ENCODE measurements around the gene SNAI3.

SNAI3 gene

GRCh38 chr16:88686439-88687253 lies at the start of gene SNAI3:
TSS of gene SNAI3 (minus strand) at chr16:88686507. CDS start at chr16:88686406, 101 bp downstream.
- no peaks in the 10 kb centered on the region for H3K4me1 ChIP-seq (ENCODE audit: control insufficient read depth, insufficient read depth, low read length)
- H3K9ac ChIP-seq (ENCODE audit: low read length): no peak within 1 kb of the TSS
- H3K4me3 ChIP-seq (ENCODE audit: low read length): peak within 1 kb of the TSS; percentile 64
- H3K27me3 ChIP-seq (ENCODE audit: control insufficient read depth, insufficient read depth, low read length): peaks cover 21% of the 10 kb centered on the region
- no peaks in the 10 kb centered on the region for H3K36me3 ChIP-seq (ENCODE audit: control insufficient read depth, insufficient read depth, low read length)
- no peak within 1 kb of the TSS for H3K27ac ChIP-seq (ENCODE audit: low read depth, low read length)

- peaks cover 3% of the 10 kb centered on the region for H3K4me1 ChIP-seq (ENCODE audit: control insufficient read depth, insufficient read depth, low read length)
- no peak overlapping the region for H3K9ac ChIP-seq (ENCODE audit: low read length)
- H3K4me3 ChIP-seq (ENCODE audit: low read length): no peak overlapping the region
- H3K36me3 ChIP-seq (ENCODE audit: control insufficient read depth, insufficient read depth, low read length): peaks cover 19% of the 10 kb centered on the region
- no peaks in the 10 kb centered on the region for H3K27me3 ChIP-seq (ENCODE audit: control insufficient read depth, insufficient read depth, low read length)
- no peak overlapping the region for H3K27ac ChIP-seq (ENCODE audit: low read depth, low read length)
These were observed 49.8 kb upstream of the SNAI3 start for GRCh38 chr16:88736088-88736487.

DNA sequence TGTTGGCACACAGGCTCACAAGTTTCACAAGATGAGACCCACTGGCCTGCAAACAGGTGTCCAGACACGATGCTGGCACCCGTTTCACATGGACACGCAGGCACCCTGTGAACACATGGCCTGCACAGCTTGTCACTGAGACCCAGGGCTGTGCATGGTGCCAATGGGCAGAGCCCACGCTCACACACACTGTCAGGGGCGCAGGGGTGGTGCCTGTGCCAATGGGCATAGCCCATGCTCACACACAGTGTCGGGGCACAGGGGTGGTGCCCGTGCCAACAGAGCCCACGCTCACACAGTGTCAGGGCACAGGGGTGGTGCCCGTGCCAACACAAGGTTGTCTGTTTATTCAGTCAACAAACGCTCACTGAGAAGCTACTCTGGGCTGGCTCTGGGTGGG lies 49.3 kb upstream of the SNAI3 start:
- no peaks in the 10 kb centered on the region for H3K27me3 ChIP-seq (ENCODE audit: control insufficient read depth, insufficient read depth, low read length)
- no peak overlapping the region for H3K27ac ChIP-seq (ENCODE audit: low read depth, low read length)
- peaks cover 3% of the 10 kb centered on the region for H3K4me1 ChIP-seq (ENCODE audit: control insufficient read depth, insufficient read depth, low read length)
- H3K9ac ChIP-seq (ENCODE audit: low read length): no peak overlapping the region
- peaks cover 19% of the 10 kb centered on the region for H3K36me3 ChIP-seq (ENCODE audit: control insufficient read depth, insufficient read depth, low read length)
- no peak overlapping the region for H3K4me3 ChIP-seq (ENCODE audit: low read length)

DNA sequence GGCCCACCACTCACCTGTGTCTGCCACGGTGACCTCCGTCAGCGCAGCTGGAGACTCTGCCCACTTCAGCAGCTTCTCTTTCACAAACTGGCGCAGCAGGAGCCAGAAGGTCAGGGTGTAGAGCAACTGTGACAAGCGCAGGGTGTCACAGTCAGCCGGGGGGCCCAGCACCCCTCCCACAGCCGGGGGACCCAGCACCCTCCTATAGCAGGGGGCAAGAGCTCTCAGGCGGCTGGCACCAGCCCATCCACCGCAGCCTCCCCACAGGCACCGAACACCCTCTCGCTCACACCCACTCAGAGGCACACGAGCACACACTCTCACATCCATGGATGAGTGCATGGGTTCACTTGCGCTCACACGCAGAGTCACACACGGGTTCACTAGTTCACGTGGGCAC lies 48.8 kb upstream of the SNAI3 start:
- Histone ChIP-seq H3K27ac (ENCODE audit: low read depth, low read length) (no peak overlapping the region), H3K36me3 (ENCODE audit: control insufficient read depth, insufficient read depth, low read length) (peaks cover 16% of the 10 kb centered on the region), H3K4me3 (ENCODE audit: low read length) (no peak overlapping the region), H3K9ac (ENCODE audit: low read length) (no peak overlapping the region), H3K27me3 (ENCODE audit: control insufficient read depth, insufficient read depth, low read length) (no peaks in the 10 kb centered on the region), H3K4me1 (ENCODE audit: control insufficient read depth, insufficient read depth, low read length) (peaks cover 3% of the 10 kb centered on the region)

GRCh38 chr16:88734361-88734728 lies 48.0 kb upstream of the SNAI3 start:
- no peaks in the 10 kb centered on the region for H3K27me3 ChIP-seq (ENCODE audit: control insufficient read depth, insufficient read depth, low read length)
- H3K4me1 ChIP-seq (ENCODE audit: control insufficient read depth, insufficient read depth, low read length): peaks cover 3% of the 10 kb centered on the region
- no peak overlapping the region for H3K9ac ChIP-seq (ENCODE audit: low read length)
- no peak overlapping the region for H3K4me3 ChIP-seq (ENCODE audit: low read length)
- H3K27ac ChIP-seq (ENCODE audit: low read depth, low read length): no peak overlapping the region
- H3K36me3 ChIP-seq (ENCODE audit: control insufficient read depth, insufficient read depth, low read length): peaks cover 19% of the 10 kb centered on the region

GRCh38 chr16:88733630-88734360 lies 47.5 kb upstream of the SNAI3 start:
- Histone ChIP-seq H3K27me3 (ENCODE audit: control insufficient read depth, insufficient read depth, low read length) (no peaks in the 10 kb centered on the region), H3K27ac (ENCODE audit: low read depth, low read length) (no peak overlapping the region), H3K4me3 (ENCODE audit: low read length) (no peak overlapping the region), H3K4me1 (ENCODE audit: control insufficient read depth, insufficient read depth, low read length) (peaks cover 3% of the 10 kb centered on the region), H3K9ac (ENCODE audit: low read length) (no peak overlapping the region), H3K36me3 (ENCODE audit: control insufficient read depth, insufficient read depth, low read length) (peaks cover 19% of the 10 kb centered on the region)

- Histone ChIP-seq H3K4me1 (ENCODE audit: control insufficient read depth, insufficient read depth, low read length) (peaks cover 3% of the 10 kb centered on the region), H3K9ac (ENCODE audit: low read length) (no peak overlapping the region), H3K36me3 (ENCODE audit: control insufficient read depth, insufficient read depth, low read length) (peaks cover 19% of the 10 kb centered on the region), H3K27me3 (ENCODE audit: control insufficient read depth, insufficient read depth, low read length) (no peaks in the 10 kb centered on the region), H3K27ac (ENCODE audit: low read depth, low read length) (no peak overlapping the region), H3K4me3 (ENCODE audit: low read length) (no peak overlapping the region)
These were observed 46.6 kb upstream of the SNAI3 start for GRCh38 chr16:88732961-88733294.

DNA sequence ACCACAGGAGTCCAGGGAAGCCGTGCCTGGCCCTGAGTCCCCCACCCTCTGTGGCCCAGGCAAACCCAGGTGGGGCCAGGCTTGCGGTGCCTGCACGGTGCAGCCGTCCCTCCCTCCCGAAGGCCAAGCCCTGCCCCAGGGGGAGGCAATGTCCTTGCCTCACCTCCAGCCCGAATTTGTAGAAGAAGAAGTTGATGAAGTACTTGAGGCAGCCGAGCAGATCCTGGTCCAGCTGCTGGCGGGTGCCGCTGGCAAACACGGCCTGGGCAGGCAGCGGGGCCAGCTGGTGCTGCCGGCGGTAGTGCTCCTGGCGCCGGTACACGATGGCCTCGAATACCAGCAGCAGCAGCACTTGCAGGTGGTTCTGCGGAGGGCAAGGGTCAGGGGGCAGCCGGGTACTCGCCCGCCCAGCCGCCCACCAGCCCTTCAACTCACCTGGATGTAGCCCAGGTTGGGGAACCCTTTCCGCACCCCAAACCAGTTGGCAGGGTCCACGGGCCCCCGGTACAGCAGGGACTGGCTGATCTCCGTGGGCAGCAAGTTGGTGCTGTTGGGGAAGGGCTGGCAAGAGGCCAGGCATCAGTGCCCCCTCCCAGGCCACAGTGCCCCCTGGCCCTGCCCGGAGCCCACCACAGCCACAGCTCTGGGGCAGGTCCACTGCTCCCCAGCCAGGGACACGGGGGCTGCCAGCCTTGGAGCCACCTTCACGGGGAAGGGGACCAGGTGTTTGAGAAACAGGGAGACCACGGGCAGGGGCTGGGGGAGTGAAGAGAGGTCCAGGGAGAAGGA lies 46.1 kb upstream of the SNAI3 start:
- no peaks in the 10 kb centered on the region for H3K4me1 ChIP-seq (ENCODE audit: control insufficient read depth, insufficient read depth, low read length)
- no peaks in the 10 kb centered on the region for H3K27me3 ChIP-seq (ENCODE audit: control insufficient read depth, insufficient read depth, low read length)
- H3K4me3 ChIP-seq (ENCODE audit: low read length): no peak overlapping the region
- H3K36me3 ChIP-seq (ENCODE audit: control insufficient read depth, insufficient read depth, low read length): peaks cover 15% of the 10 kb centered on the region
- H3K27ac ChIP-seq (ENCODE audit: low read depth, low read length): peak overlapping the region; percentile 7
- no peak overlapping the region for H3K9ac ChIP-seq (ENCODE audit: low read length)

DNA sequence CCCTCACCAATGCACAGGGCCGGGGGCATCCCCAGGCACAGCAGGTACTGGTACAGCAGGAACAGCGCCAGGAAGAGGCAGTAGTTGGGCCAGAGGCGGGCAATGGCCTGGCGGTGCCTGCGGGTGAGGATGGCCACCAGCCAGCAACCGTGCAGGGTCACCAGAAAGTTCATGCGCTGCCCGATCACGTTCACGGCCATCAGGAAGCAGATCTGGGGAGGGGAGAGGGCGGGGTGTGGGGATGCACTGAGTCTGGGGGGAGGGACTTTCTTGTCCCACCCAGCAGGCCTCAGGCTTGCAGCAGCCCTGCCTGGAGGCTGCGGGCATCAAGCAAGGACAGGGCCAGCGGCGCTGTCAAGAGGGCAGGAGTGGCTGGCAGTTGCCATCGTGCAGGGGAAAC lies 45.4 kb upstream of the SNAI3 start:
- Histone ChIP-seq H3K27me3 (ENCODE audit: control insufficient read depth, insufficient read depth, low read length) (no peaks in the 10 kb centered on the region), H3K4me1 (ENCODE audit: control insufficient read depth, insufficient read depth, low read length) (no peaks in the 10 kb centered on the region), H3K9ac (ENCODE audit: low read length) (no peak overlapping the region), H3K36me3 (ENCODE audit: control insufficient read depth, insufficient read depth, low read length) (peaks cover 20% of the 10 kb centered on the region), H3K4me3 (ENCODE audit: low read length) (no peak overlapping the region), H3K27ac (ENCODE audit: low read depth, low read length) (no peak overlapping the region)

DNA sequence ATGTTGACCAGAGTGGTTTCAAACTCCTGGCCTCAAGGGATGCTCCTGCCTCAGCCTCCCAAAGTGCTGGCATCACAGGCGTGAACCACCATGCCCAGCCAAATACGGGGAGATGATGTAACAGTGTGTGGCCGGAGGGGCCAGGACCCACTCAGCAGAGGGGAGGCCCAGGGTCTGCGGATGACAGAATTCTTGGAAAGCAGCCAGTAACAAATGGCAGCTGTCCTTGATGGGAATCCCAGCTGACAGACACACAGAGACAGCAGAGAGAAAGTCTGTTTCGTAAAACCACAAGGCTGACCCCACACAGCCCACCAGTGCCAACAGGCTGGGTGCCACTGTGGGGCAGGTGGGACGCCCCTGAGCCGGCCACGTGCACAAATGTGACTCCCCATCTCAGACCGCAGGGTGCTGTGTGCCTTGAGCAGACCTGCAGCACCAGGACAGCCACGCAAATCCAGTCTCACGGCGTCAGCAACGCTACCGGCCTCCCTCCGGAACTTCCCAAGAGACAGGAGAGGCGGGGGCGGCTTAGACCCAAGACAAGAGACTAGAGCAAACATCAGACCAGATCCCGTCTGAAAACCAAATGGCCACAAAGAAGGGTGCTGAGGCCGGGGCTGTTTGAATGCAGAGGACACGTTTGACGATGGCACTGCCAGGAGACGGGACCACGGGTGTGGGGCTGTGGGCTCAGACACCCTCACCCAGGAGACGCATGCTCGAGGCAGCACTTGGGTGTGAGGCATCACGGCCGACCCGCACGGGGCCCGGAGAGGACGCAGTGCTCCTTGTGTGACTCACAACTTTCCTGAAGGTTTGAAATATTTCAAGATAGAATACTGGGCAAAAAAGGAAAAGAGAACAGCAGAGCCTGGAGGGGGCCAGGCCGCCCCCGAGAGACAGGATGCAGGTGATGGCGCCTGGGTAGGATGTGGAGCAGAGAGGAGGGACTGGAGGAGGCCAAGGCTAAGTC lies 44.6 kb upstream of the SNAI3 start:
- Histone ChIP-seq H3K27me3 (ENCODE audit: control insufficient read depth, insufficient read depth, low read length) (no peaks in the 10 kb centered on the region), H3K27ac (ENCODE audit: low read depth, low read length) (no peak overlapping the region), H3K9ac (ENCODE audit: low read length) (no peak overlapping the region), H3K36me3 (ENCODE audit: control insufficient read depth, insufficient read depth, low read length) (peaks cover 18% of the 10 kb centered on the region), H3K4me1 (ENCODE audit: control insufficient read depth, insufficient read depth, low read length) (no peaks in the 10 kb centered on the region), H3K4me3 (ENCODE audit: low read length) (no peak overlapping the region)

DNA sequence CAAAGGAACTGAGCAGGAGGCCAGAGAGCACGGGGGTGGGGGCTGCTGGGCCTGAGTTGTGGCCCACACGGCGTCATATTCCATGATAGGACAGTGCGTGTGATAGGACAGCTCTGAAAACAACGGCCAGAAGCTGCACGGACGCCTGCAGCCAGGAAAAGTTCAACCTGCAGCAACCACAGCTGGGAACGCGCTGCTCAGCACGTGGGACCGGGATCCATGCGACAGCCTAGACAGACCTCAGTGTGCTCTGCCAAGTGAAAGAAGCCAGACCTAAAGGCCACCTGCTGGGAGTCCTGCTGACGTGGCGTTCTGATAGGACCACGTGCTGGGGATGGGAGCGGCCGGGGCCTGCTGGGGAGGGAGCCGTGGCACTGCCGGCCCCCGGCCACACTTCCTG lies 41.6 kb upstream of the SNAI3 start:
- no peaks in the 10 kb centered on the region for H3K4me1 ChIP-seq (ENCODE audit: control insufficient read depth, insufficient read depth, low read length)
- H3K36me3 ChIP-seq (ENCODE audit: control insufficient read depth, insufficient read depth, low read length): peaks cover 28% of the 10 kb centered on the region
- H3K27ac ChIP-seq (ENCODE audit: low read depth, low read length): no peak overlapping the region
- H3K9ac ChIP-seq (ENCODE audit: low read length): no peak overlapping the region
- H3K27me3 ChIP-seq (ENCODE audit: control insufficient read depth, insufficient read depth, low read length): no peaks in the 10 kb centered on the region
- no peak overlapping the region for H3K4me3 ChIP-seq (ENCODE audit: low read length)
